HL-60 (cell line): Measurements from ENCODE around the gene GH2.

Source experiments
- DNase-seq, 2 experiments: peaks; one replicate each; pipeline ENCODE4 v3.0.0-alpha.2; 2010 to 2020; ENCODE audit warnings: low read depth in 1 of 2, low spot score in 1 of 2
- H3K27ac ChIP-seq: fragments of 250-450 bp; sonication (Bioruptor Pico); replicated peaks from 2 replicates; pipeline ENCODE4 v1.5.1; 2020; ENCODE audit warnings: mild to moderate bottlenecking, moderate library complexity
- H3K27me3 ChIP-seq: fragments of 250-450 bp; sonication (Bioruptor Pico); 2 replicates; pipeline ENCODE4 v1.5.1; 2021; ENCODE audit warnings: mild to moderate bottlenecking, moderate library complexity; ENCODE audit not compliant: insufficient read depth, poor library complexity, severe bottlenecking
- H3K4me3 ChIP-seq: replicated peaks from 2 replicates; pipeline ENCODE4 v1.5.1; 2011; ENCODE audit warnings: mild to moderate bottlenecking, control low read depth, low read length; ENCODE audit not compliant: insufficient read depth
- CTCF ChIP-seq: IDR thresholded peaks from one replicate; pipeline ENCODE4 v1.5.1; 2011; ENCODE audit warnings: low read length, control low read depth, inconsistent platforms; ENCODE audit not compliant: insufficient read depth
- GABPA ChIP-seq: IDR thresholded peaks from 2 replicates; pipeline ENCODE4 v1.6.1; 2012; ENCODE audit warnings: low read depth
- POLR2AphosphoS5 ChIP-seq: IDR thresholded peaks from 2 replicates; pipeline ENCODE4 v1.6.1; 2012; ENCODE audit warnings: low read depth
- REST ChIP-seq: IDR thresholded peaks from 2 replicates; pipeline ENCODE4 v1.6.1; 2012; ENCODE audit warnings: low read depth; ENCODE audit not compliant: insufficient replicate concordance
- SPI1 ChIP-seq: IDR thresholded peaks from 2 replicates; pipeline ENCODE4 v1.6.1; 2012; ENCODE audit warnings: low read depth, mild to moderate bottlenecking, borderline replicate concordance

GH2 gene

GRCh38 chr17:63832014-63832413, 49.7 kb downstream of the GH2 start:
- no peak for DNase-seq
- TF ChIP-seq POLR2AphosphoS5 (no peak), CTCF (no peak), REST (no peak), SPI1 (no peak), GABPA (no peak)
- Histone ChIP-seq H3K4me3 (no peak overlapping the region), H3K27ac (no peak overlapping the region), H3K27me3 (no peaks in the 10 kb centered on the region)

- no peak for TF ChIP-seq REST
- TF ChIP-seq GABPA, result no peak
- TF ChIP-seq SPI1, result no peak
- TF ChIP-seq CTCF, result no peak
- Histone ChIP-seq H3K27ac (no peak overlapping the region), H3K4me3 (no peak overlapping the region), H3K27me3 (no peaks in the 10 kb centered on the region)
- DNase-seq, result no peak
Measured at GRCh38 chr17:63831505-63831904, 50.2 kb downstream of the GH2 start.

- no peak for TF ChIP-seq POLR2AphosphoS5
- TF ChIP-seq CTCF, result no peak
- Histone ChIP-seq H3K27ac (no peak overlapping the region), H3K4me3 (no peak overlapping the region), H3K27me3 (no peaks in the 10 kb centered on the region)
- no peak for DNase-seq
Measured at GRCh38 chr17:63830904-63831491, 50.7 kb downstream of the GH2 start.

GRCh38 chr17:63830278-63830677, 51.5 kb downstream of the GH2 start:
- Histone ChIP-seq H3K27me3 (no peaks in the 10 kb centered on the region), H3K4me3 (no peak overlapping the region), H3K27ac (no peak overlapping the region)
- no peak for DNase-seq
- no peak for TF ChIP-seq REST
- no peak for TF ChIP-seq SPI1
- no peak for TF ChIP-seq POLR2AphosphoS5
- no peak for TF ChIP-seq GABPA
- TF ChIP-seq CTCF, result no peak
